ENCODE data around the gene RASGEF1B. TPM values are rescaled to one million over a fixed set of nuclear protein-coding genes. Genes with fewer than 3 reads are reported as not detected.

RASGEF1B gene
- total and polyA plus RNA-seq, 2 of the 4 experiments (the other 2 are of a cell fraction): 0.09 to 0.36 TPM

DNA sequence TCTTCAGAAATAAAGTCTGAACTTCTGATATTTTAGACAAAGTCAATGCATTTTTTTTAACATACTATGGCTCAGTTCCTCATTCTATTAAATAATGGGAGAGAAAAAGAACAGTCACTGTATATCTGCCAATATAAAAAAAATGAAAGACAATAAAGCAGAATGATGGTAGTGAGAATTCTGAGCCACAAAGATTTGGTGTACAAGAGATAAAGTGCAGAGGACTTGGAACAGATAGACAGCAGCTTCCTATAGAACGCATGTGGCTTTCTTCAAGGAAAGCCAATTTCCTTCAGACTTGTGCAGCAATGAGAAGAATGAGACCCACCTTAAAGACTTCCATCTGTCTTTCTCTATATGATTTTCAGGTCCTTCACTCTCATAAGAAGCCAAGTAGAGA is 39.7 kb downstream of the RASGEF1B start:
- DNase-seq (no peak), ATAC-seq (ENCODE audit: low read depth) (no peak)
- Histone ChIP-seq H3K4me3 (ENCODE audit: insufficient read depth, low read depth, low read length) (no peak overlapping the region), H2AK5ac (ENCODE audit: low read depth, low read length) (no peak overlapping the region), H2AFZ (replicated peaks; ENCODE audit: low read length, poor library complexity) (no peak overlapping the region), H3K4ac (ENCODE audit: low read depth, low read length) (no peak overlapping the region), H2BK20ac (ENCODE audit: low read depth, low read length) (no peak overlapping the region), H4K5ac (ENCODE audit: low read depth, low read length) (no peak overlapping the region), H3K9me3 (ENCODE audit: control insufficient read depth, insufficient read depth, low read length) (no peaks in the 10 kb centered on the region), H3K4me2 (ENCODE audit: low read depth, low read length) (no peak overlapping the region), H3K9me1 (ENCODE audit: insufficient read depth, low read length) (no peaks in the 10 kb centered on the region), H3K14ac (replicated peaks; ENCODE audit: low read depth, low read length) (no peak overlapping the region), H2BK5ac (ENCODE audit: low read depth, low read length, poor library complexity, severe bottlenecking) (no peak overlapping the region), H2AK9ac (replicated peaks; ENCODE audit: low read depth, low read length, poor library complexity) (no peak overlapping the region), H4K8ac (ENCODE audit: low read depth in 2 of 2, low read length in 2 of 2) (no peak overlapping the region), H2BK15ac (ENCODE audit: low read depth, low read length) (no peak overlapping the region), H4K91ac (ENCODE audit: insufficient read depth, low read depth, low read length) (no peak overlapping the region), H4K20me1 (ENCODE audit: insufficient read depth, low read length) (no peaks in the 10 kb centered on the region), H3K27me3 (ENCODE audit: control insufficient read depth, insufficient read depth, low read length) (no peaks in the 10 kb centered on the region), H3K27ac (ENCODE audit: insufficient read depth, low read length) (no peak overlapping the region), H3K23ac (ENCODE audit: low read depth, low read length) (no peak overlapping the region), H3K9ac (ENCODE audit: low read depth, low read length) (no peak overlapping the region), H3K18ac (ENCODE audit: low read depth, low read length) (no peak overlapping the region), H3K56ac (ENCODE audit: extremely low read depth, insufficient read depth, low read length) (no peak overlapping the region), H2BK120ac (ENCODE audit: low read depth, low read length) (no peak overlapping the region), H3K36me3 (ENCODE audit: control insufficient read depth, insufficient read depth, low read length) (peaks cover 3% of the 10 kb centered on the region; the same call in 1 of the 2 replicates), H3K4me1 (ENCODE audit: control insufficient read depth, insufficient read depth, low read length) (peaks cover 2% of the 10 kb centered on the region; the same call in 1 of the 2 replicates), H3K79me1 (ENCODE audit: low read depth in 1 of 2, low read length in 2 of 2) (no peaks in the 10 kb centered on the region)
- intact Hi-C loops (cut with micrococcal nuclease) (no loop called here), in situ Hi-C loops (cut with MboI; ENCODE audit: low sequenced_read_pairs) (no loop called here), dilution Hi-C loops (cut with HindIII; ENCODE audit: low sequenced_read_pairs, unreplicated experiment) (no loop called here)
- ChIA-PET POLR2A (ENCODE audit: unreplicated experiment) (no interaction called here), CTCF (no interaction called here)
- WGBS, 2 experiments (ENCODE audit: extremely low coverage in 2 of 2, insufficient read length in 1 of 2): no CpG with 5 or more reads among the region's 1 CpG
- no TSS peak for BruUV-seq (replicated peaks)
- TF ChIP-seq BHLHE40 (IDR thresholded peaks at IDR 0.05; ENCODE audit: low read depth, low read length): no peak
- TF ChIP-seq CHD1 (IDR thresholded peaks at IDR 0.05; ENCODE audit: low read depth, low read length): no peak
- TF ChIP-seq POLR2A (IDR thresholded peaks at IDR 0.05; ENCODE audit: low read depth, low read length): no peak
- no peak for TF ChIP-seq MAZ (IDR thresholded peaks at IDR 0.05; ENCODE audit: borderline replicate concordance, low read depth, low read length)
- TF ChIP-seq MXI1 (IDR thresholded peaks at IDR 0.05; ENCODE audit: borderline replicate concordance, low read depth, low read length): no peak
- TF ChIP-seq FOS (IDR thresholded peaks at IDR 0.05; ENCODE audit: low read depth, low read length): no peak
- TF ChIP-seq CEBPB (IDR thresholded peaks at IDR 0.05; ENCODE audit: low read depth, low read length): no peak
- TF ChIP-seq, protein P1, sequence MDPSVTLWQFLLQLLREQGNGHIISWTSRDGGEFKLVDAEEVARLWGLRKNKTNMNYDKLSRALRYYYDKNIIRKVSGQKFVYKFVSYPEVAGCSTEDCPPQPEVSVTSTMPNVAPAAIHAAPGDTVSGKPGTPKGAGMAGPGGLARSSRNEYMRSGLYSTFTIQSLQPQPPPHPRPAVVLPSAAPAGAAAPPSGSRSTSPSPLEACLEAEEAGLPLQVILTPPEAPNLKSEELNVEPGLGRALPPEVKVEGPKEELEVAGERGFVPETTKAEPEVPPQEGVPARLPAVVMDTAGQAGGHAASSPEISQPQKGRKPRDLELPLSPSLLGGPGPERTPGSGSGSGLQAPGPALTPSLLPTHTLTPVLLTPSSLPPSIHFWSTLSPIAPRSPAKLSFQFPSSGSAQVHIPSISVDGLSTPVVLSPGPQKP (IDR thresholded peaks at IDR 0.05; ENCODE audit: borderline replicate concordance, low read depth, low read length): no peak
- no peak for TF ChIP-seq RAD21 (IDR thresholded peaks at IDR 0.05; ENCODE audit: low read length)
- no peak for TF ChIP-seq SMC3 (IDR thresholded peaks at IDR 0.05; ENCODE audit: low read depth, low read length)

Measured in IMR-90 (cell line).